Stimulated activated naive CD4-positive, alpha-beta T cell treated with Interleukin-2 at 50 U/mL for 16 hours (primary cell): ENCODE results near the gene ELAVL1.
"Not testable (repeated sequence)": the region's sequence is repeated elsewhere in the genome, so short reads cannot be mapped to it uniquely, and the experiment has no call there.

Experiments
- DNase-seq: peaks from one replicate; lab custom pipeline; 2025; lab: John Stamatoyannopoulos, UW

The ELAVL1 gene

GRCh38 chr19:7921302-7921966 lies 84.0 kb downstream of the ELAVL1 start:
- DNase-seq, result no peak

DNA sequence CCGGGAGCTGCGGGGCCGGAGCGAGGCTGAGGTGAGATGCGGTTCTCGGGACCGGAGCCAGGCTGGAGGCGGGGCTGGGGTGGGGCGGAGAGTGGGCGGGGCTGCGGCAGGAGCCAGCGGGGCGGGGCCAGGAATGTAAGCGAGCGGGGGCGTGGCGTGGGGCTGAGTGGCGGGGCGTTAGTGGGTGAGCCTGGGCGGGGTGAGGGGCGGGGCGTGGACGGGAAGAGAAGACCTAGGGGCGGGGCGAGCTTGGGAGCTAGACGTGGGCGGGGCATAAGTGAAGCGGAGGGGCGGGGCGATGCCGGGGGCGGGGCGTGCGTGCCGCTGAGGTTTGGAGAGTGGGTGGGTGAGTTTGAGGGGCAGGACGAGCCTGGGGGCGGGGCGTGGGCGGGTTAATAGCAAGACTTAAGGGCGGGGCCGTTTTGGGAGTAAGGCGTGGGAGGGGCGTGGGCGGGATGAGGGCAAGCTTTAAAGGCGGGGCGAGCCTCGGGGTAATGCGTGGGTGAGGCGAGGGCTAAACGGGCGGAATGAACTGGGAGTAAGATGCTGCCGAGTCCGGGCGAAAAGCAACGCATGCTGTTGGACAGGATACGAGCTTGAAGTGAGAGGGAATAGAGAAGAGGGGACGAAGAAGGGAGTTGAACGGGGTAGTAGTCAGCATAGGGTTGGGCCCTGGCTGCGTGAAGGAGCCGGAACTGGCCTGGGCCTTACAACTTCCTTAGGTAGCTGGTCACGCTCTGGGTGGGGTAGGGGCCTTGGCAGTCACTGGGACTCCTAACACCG lies 84.7 kb downstream of the ELAVL1 start:
- peak; percentile 99 for DNase-seq

GRCh38 chr19:7919610-7920518 lies 85.6 kb downstream of the ELAVL1 start, which contains the start of gene SNAPC2:
Gene SNAPC2, plus strand, starts transcription at chr19:7920338. Its CDS starts 29 bp downstream, at chr19:7920367.
- DNase-seq, result peak; percentile 93

GRCh38 chr19:7918615-7919421 lies 86.6 kb downstream of the ELAVL1 start:
- no peak for DNase-seq

DNA sequence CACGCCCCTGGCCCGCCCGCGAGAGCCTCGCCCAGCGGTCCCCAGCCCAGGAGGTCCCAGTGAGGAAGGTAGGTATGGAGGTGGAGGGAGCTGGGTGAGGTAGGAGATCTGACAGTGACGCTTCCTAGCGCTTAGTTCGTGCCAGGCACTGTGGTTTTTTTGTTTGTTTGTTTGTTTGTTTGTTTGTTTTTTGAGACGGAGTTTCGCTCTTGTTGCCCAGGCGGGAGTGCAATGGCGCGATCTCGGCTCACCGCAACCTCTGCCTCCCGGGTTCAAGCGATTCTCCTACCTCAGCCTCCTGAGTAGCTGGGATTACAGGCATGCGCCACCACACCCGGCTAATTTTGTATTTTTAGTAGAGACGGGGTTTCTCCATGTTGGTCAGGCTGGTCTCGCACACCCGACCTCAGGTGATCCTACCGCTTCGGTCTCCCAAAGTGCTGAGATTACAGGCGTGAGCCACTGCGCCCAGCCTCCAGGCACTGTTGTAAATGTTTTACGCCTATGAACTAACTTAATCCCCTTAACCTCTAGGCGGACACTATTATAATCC lies 87.3 kb downstream of the ELAVL1 start:
- not testable (repeated sequence) for DNase-seq

DNA sequence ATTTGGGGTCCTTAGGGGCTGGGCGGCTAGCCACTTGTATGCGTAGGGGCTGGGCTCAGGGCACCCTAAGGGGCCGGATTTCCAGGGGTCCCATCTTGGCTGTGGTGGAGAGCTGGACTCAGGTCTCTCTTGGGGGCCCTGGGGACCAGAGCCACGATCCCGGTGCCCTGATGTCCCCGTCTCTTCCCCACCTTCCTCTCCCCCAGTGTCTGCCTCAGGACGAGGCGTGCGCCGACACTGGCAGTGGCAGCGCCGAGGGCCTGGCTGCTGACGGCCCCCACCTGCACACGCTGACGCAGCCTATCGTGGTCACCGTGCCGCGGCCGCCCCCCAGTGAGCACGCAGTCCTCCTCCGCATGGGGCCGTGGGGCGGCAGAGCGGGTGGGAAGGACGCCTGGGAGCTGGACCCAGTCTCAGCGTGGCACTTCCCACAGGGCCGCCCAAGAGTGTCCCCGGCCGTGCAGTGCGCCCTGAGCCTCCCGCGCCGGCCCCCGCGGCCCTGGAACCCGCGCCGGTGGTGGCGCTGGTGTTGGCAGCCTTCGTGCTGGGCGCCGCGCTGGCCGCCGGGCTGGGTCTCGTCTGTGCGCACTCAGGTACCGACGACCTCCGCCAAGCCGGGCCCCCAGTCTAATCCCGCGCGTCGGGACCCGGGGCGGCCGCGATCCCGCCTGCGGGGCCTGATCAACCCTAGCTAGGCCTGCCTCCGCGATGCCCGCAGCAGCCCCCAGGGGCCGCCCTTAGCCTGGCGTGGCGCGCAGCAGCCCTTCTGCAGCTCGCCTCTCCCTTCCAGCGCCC lies 88.0 kb downstream of the ELAVL1 start:
- peak; percentile 52 for DNase-seq

DNA sequence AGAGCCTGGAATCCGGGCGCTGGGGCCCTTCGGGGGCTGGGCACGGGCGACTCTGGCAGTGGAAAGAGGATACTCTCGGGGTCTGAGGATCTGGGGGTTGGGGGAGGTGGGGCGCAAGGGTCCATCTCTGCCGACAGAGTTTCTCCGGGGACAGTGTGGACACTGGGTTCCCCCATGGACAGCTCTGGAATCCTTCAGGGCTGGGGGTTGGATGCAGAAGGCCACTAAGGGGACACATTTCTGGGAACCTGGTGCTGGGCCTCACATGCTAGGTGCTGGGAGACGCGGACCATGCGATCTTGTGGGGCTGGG lies 88.5 kb downstream of the ELAVL1 start:
- DNase-seq, result no peak

GRCh38 chr19:7916103-7916954 lies 89.1 kb downstream of the ELAVL1 start:
- DNase-seq, result peak; percentile 56

- DNase-seq, result no peak
Observed at GRCh38 chr19:7915250-7916102, 90.0 kb downstream of the ELAVL1 start.

DNA sequence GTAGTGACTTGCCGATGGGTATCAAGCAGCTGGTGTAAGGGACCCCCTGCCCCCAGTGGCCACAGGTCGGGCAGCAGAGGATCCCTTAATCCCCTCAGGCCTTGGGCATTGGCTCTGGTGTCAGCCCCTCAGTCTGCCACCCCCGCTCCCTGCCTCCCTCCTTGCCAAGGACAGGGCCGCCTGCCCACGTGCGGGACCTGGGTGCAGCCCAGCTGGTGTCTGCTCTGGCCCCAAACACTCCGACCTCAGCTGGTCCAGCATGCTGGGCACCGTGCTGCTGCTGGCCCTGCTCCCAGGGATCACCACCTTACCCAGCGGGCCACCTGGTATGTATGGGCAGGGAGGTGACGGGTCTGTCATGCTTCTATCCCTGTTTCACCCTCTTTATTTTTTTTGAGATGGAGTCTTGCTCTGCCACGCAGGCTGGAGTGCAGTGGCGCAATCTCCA lies 90.8 kb downstream of the ELAVL1 start, which contains the start of gene TGFBR3L:
Gene TGFBR3L, plus strand, starts transcription at position 233 of the 448 bp plus-strand sequence.
- no peak for DNase-seq

- DNase-seq, result no peak
Observed at GRCh38 chr19:7914099-7914498, 91.3 kb downstream of the ELAVL1 start.

DNA sequence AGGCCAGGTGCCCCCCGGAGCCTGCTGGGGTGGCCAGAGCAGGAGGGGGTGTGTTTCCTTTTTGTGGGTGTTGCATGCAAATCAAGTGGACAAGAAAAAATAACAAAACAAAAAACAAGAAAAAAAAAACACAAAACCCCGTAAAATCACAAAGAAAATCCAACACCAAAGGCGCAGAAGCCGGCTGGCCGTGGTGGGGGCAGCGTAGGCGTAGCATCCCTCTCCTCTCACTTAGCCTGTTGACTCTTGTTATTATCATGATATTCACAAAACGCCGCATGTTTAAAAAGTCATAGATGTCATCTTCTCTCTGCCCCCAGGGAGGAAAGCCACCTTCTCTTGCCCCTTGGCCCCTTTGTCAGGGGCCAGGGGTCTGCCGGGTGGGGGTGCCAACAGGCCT lies 91.8 kb downstream of the ELAVL1 start:
- DNase-seq, result no peak

- DNase-seq, result no peak
Observed at GRCh38 chr19:7912697-7913564, 92.5 kb downstream of the ELAVL1 start.

- DNase-seq, result no peak
Observed at GRCh38 chr19:7912144-7912696, 93.2 kb downstream of the ELAVL1 start.

DNA sequence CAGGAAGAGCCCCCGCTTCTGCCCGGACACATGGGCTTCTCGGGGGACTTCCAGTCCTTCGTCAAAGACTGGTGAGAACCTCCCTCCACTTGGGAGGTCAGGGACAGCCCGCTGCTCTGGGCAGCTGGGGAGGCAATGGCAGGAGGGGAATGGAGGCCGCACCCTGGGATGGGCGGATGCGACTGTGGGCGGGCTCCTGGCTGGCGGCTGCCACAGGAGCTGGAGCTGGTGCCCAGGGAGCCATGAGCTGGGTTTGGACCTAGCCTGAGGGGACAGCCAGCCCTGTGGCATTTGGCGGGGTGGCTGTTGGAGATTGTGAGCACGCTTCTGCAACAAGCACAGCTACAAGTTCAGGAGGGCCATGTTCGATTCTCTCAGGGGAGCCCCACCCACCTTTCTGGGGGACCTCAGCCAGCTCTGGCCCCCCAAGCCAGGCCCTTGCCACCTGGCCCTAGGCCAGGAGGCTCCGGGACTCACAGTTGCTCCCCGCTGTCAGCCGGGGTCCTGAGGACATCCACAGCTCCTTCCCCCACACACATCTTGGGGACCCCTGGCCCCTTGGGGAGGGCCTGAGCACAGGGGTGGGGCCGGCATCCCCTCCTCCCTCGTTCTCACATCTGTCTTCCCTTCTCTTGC lies 93.8 kb downstream of the ELAVL1 start:
- DNase-seq, result no peak

- DNase-seq, result no peak
Observed at GRCh38 chr19:7910321-7911161, 94.9 kb downstream of the ELAVL1 start.
